GM21723 (cell line): Measurements from ENCODE around the gene HOXB2.

Source experiments
- ATAC-seq: cut with Tn5 transposase; IDR thresholded peaks from one replicate; pipeline ENCODE4 v1.9.1; 2021; ENCODE audit warnings: mild to moderate bottlenecking, moderate library complexity; ENCODE audit not compliant: unreplicated experiment

The HOXB2 gene

GRCh38 chr17:48579471-48579759, 34.5 kb upstream of the HOXB2 start:
- ATAC-seq, result no peak

DNA sequence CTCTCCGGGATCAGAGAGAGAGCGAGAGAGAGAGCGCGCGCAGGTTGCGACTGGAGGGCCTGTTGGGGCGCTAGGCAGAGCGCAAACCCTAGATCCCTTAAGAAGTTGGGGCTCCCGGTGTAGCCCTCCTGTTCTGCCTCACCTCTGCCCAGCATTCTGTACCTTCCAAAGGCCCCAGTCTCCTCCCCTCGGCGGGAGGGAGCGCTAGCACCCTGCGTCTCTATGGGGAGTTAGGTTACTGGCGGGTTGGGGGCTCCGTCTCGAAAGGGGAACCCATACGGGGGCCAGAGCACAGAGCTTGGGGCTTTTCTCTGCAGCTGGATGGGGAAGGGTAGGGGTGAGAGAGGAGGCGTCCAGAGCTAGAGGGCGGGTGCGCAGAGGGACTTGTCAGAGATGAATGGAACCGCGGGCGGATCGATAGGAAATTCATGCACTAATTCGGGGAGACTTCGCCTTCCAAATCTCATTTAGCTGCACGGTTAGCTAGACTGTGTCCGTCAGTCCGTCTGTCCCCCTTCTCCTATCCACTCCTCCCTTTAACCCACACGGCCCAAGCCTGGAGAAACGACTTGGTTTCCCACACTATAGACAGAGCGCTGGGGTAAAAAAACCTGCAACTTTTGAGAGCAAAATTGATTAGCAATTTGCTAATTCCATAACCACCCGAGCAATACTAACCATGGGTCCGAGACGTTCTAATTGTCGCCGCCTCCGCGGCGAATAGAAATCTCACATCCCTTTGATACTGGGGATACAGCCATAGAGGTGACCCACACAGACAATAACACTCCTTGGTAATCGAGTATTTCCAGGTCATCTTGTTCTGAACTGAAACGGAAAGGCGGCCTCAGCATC, 33.9 kb upstream of the HOXB2 start:
- ATAC-seq, result no peak

- ATAC-seq, result no peak
Measured at GRCh38 chr17:48577946-48578615, 33.2 kb upstream of the HOXB2 start, which contains the start of gene HOXB4. Gene HOXB4 (minus strand): TSS chr17:48578350. CDS start chr17:48578319, 31 bp downstream.

DNA sequence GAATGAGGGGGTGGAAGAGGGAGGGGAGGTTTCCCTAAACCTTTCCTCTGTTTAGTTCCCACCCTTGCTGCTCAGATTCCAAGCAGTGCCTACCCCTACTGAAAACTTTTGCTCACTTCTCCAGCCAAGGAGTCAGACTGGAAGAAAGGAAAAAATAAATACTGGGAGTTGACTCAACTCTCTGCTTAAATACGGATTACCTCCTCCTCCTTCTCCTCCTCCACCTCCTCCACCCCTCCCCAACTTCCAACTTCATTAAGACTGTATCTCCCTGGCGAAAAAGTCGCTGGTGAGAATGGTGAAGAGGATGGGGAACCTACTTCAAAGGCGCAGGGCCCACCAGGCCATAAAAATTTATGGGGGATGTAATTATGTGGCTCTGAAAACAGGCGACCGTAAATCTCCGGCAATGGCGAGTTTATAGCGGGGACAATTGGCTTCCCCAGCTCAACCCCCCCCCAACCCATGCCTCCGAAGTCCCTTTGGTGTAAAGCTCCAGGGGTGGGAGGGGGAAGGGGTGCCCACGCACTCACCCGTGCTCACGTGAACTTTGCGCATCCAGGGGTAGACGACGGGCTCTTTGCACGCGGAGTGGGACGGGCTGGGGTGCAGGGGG, 32.5 kb upstream of the HOXB2 start:
- no peak for ATAC-seq

- no peak for ATAC-seq
Measured at GRCh38 chr17:48576479-48577309, 31.8 kb upstream of the HOXB2 start.

DNA sequence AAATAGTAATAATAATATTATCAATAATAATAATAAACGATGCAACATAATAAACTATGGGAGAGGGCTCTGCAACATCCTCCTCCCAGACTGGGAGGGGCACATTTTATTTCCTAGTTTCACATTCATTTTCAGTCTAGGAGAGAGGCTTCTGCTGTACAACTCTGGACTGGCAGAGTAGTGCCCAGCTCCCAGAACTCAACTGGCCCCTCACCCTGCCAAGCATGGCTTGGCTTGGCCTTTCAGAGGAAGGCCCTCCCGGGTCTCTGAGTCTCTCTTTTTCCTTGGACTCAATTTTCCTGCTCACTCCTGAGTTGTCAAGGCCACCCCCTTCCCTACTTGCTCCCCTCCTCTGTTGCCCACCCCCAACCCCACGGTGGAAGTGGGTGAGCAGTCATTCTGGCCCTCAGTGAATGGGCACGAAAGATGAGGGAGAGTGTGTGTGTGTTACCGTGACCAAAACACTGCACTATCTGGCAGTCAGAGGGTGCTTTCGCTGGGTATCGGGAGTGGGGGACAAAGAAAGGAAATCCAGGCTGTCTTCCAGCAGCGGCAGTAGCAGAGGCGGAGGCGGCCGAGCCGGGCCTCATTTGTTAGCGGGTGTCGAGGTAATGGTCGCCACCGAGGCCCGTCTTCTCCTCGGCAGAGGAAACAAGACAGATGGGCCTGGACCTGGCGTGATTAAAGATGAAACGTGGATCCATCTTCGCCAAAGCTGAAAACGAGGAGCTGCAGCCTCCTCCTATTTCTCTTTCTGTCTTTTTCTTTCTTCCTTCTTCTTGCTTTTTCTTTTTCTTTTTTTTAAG, 31.0 kb upstream of the HOXB2 start:
- no peak for ATAC-seq

GRCh38 chr17:48575066-48575582, 30.2 kb upstream of the HOXB2 start:
- no peak for ATAC-seq

DNA sequence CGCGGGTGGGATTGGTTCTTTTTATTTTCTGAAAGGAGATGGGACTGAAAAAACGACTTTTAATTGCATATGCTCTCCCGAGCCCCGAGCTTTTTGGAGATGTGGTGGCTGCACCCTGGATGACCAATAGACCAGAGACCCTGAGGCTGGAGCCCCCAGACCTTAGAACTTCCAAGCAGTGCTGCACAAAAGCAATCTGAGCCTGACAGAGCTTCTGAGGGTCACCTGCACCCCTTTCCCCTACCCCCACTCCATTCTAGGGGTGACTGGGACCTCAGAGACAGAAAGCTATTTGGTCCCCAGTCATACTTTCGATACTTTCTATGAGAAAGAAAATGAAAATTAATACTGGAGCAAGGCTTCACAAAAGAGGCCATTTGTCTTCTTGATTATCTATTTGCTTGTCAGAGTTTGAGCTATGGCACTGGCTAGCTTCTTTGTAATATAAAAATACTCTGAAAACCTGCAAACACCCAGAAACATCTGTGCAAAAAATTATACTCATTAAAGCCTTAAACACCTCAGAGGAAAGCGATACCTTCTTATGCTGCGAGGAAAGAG, 29.7 kb upstream of the HOXB2 start:
- ATAC-seq, result no peak

DNA sequence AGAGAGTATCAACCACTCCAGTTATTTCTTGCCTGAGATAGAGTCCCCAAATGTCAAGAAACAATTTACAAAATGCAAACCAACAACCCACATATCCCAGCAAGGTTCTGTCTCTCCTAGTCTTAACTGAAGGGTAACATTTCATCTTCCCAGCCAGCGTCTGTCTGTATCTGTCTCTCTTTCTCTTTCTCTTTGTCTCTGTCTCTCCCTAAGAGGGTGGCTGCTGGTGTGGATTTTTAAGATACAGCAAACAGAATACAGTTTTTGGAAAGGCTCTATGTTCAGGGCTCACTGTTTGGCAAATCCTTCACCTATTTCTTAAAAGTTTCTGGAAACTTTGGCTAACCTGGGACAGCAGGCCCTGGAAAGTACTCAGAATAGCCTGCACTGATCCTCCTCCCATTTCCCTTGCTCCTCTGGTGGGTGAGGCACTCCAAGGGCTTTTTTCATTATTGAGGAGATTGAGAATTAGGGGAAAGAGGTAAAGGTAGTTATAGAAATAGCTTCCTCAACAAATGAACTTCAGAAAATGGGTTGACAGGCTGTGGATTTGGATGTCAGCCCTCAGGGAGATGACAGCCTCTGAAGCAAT, 27.0 kb upstream of the HOXB2 start:
- no peak for ATAC-seq

- no peak for ATAC-seq
Measured at GRCh38 chr17:48571024-48571818, 26.3 kb upstream of the HOXB2 start.

DNA sequence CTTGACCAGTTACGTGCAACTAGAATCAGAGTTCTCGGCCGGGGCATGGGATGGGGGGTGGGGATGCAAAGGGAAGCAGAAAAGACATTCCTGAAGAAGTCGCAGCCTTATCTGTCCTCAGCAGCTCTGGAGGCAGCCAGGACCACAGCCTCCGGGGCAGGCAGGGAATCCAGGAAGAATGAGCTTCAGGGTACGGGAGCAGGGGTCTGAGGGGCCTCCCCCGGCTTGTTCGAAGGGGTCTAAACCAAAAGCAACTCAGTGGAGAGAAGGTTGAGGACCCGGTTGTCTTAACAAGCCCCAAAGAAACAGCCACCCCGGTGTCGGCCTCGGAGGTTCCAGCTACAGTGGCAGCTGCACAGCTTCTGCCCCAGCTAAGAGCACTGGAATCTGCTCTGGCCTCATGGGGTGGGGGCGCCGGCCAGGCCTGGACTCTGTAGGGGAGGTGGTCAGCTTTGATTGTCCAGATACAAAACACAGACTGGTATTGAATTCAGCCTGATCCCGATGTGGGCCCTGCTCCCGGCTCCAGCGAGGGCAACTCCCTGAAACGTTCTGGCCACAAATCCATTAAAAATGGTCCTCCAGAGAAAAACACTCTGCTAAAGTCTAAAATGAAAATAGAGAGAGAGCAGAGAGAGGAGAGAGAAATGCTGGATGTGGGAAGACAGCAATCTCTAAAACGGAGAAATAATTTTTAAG, 25.6 kb upstream of the HOXB2 start:
- no peak for ATAC-seq

GRCh38 chr17:48569674-48570324, 24.9 kb upstream of the HOXB2 start:
- no peak for ATAC-seq

- ATAC-seq, result no peak
Measured at GRCh38 chr17:48569240-48569582, 24.3 kb upstream of the HOXB2 start.

- no peak for ATAC-seq
Measured at GRCh38 chr17:48568499-48569239, 23.8 kb upstream of the HOXB2 start.

GRCh38 chr17:48567646-48568354, 22.9 kb upstream of the HOXB2 start:
- ATAC-seq, result no peak

GRCh38 chr17:48567209-48567608, 22.3 kb upstream of the HOXB2 start:
- ATAC-seq, result no peak
